MCF 10A (cell line): ENCODE data around the gene CYP27A1. TPM values are rescaled to one million over a fixed set of nuclear protein-coding genes. Genes with fewer than 3 reads are reported as not detected.

Experiments
- BruUV-seq: library from RNA; stranded (reverse); fragments of 400-500 nt; replicated peaks from 2 replicates; lab custom pipeline; 2021; lab: Mats Ljungman, UMichigan
- CTCF ChIA-PET: fragments of 300-600 bp; sonication (Branson Sonifier 250); formaldehyde crosslinking; extraction: SDS; loops from one replicate; lab custom pipeline; 2021; ENCODE audit warnings: antibody characterized with exemption, inconsistent platforms; lab: Yijun Ruan, JAX
- POLR2A ChIA-PET: fragments of 300-600, 350-650 bp; sonication (Branson Sonifier 250); formaldehyde crosslinking; extraction: SDS; loops from one replicate; lab custom pipeline; 2020; ENCODE audit warnings: antibody characterized with exemption, inconsistent platforms; lab: Yijun Ruan, JAX
- DNase-seq: peaks from one replicate; pipeline ENCODE4 v3.0.0-alpha.2; 2018; ENCODE audit not compliant: unreplicated experiment
- H3K27ac Mint-ChIP-seq: one replicate; pipeline ENCODE4 v1.8.0; 2022; ENCODE audit warnings: mild to moderate bottlenecking, low read depth, mixed read lengths; ENCODE audit not compliant: unreplicated experiment
- H3K27me3 Mint-ChIP-seq: one replicate; pipeline ENCODE4 v1.8.0; 2022; ENCODE audit warnings: mixed read lengths; ENCODE audit not compliant: insufficient read depth, unreplicated experiment
- H3K36me3 Mint-ChIP-seq: one replicate; pipeline ENCODE4 v1.8.0; 2022; ENCODE audit warnings: mild to moderate bottlenecking, moderate library complexity, mixed read lengths; ENCODE audit not compliant: insufficient read depth, unreplicated experiment
- H3K4me1 Mint-ChIP-seq: one replicate; pipeline ENCODE4 v1.8.0; 2022; ENCODE audit warnings: mixed read lengths; ENCODE audit not compliant: insufficient read depth, unreplicated experiment
- H3K4me3 Mint-ChIP-seq: one replicate; pipeline ENCODE4 v1.8.0; 2022; ENCODE audit warnings: mild to moderate bottlenecking, moderate library complexity, mixed read lengths; ENCODE audit not compliant: unreplicated experiment
- H3K9me3 Mint-ChIP-seq: one replicate; pipeline ENCODE4 v1.8.0; 2022; ENCODE audit warnings: mixed read lengths; ENCODE audit not compliant: unreplicated experiment
- intact Hi-C: fragments of 100-400 bp; cut with micrococcal nuclease; formaldehyde crosslinking; loops from 2 replicates; pipeline ENCODE4 v1.14.1; 2022
- total RNA-seq: library from RNA; stranded (reverse); gene quantifications from 2 replicates; pipeline ENCODE4 v1.2.3, GENCODE V29; 2022
- TF ChIP-seq, protein P1 (sequence below): fragments of 200-600 bp; IDR thresholded peaks from one replicate; pipeline ENCODE4 v1.8.0; 2022; ENCODE audit warnings: antibody characterized with exemption, mild to moderate bottlenecking; ENCODE audit not compliant: unreplicated experiment

CYP27A1 gene
- total RNA-seq, 1 experiment from 2014 or later, result not detected

DNA sequence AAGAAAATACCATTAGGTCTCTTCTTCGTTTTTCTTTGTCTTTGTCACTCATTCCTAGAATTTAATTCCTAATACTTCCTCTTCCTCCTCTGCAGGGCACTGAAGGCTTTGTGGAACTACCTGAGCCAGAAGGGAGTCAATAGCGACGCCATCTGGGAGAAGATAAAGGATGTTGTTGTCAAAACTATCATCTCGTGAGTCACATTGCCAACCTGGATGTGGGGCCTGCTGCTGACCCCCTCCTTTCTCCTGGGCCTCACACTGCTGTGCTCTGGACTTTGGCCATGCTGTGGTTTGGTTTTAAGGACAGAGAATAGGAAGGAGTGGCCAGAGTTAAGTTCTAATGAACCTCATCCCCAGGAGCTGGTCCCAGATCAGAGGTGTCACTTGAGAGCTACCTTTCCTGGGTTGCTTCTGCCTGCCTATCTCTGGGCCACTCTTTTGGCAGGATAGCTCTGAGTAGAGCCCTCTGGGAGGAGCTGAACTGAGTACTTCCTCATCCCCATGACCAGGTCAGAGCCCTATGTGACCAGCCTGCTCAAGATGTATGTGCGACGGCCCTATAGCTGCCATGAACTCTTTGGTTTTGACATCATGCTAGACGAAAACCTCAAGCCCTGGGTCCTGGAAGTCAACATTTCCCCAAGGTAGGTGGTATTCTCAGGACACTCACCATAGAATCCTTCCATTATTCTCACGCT lies 33.1 kb upstream of the CYP27A1 start:
- Mint-ChIP-seq H3K4me1 (no peaks in the 10 kb centered on the region), H3K4me3 (no peak overlapping the region), H3K27ac (no peak overlapping the region), H3K36me3 (peaks cover 85% of the 10 kb centered on the region), H3K9me3 (no peaks in the 10 kb centered on the region), H3K27me3 (no peaks in the 10 kb centered on the region)
- TF ChIP-seq, protein P1, sequence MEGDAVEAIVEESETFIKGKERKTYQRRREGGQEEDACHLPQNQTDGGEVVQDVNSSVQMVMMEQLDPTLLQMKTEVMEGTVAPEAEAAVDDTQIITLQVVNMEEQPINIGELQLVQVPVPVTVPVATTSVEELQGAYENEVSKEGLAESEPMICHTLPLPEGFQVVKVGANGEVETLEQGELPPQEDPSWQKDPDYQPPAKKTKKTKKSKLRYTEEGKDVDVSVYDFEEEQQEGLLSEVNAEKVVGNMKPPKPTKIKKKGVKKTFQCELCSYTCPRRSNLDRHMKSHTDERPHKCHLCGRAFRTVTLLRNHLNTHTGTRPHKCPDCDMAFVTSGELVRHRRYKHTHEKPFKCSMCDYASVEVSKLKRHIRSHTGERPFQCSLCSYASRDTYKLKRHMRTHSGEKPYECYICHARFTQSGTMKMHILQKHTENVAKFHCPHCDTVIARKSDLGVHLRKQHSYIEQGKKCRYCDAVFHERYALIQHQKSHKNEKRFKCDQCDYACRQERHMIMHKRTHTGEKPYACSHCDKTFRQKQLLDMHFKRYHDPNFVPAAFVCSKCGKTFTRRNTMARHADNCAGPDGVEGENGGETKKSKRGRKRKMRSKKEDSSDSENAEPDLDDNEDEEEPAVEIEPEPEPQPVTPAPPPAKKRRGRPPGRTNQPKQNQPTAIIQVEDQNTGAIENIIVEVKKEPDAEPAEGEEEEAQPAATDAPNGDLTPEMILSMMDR, result no peak
- POLR2A ChIA-PET, result no interaction called here
- CTCF ChIA-PET, result interaction anchor here (0.6 kb wide), 1 partner anchor 19 kb away, joined by 3 read pairs; no protein-coding TSS in a partner anchor
- DNase-seq, result no peak
- no TSS peak for BruUV-seq
- intact Hi-C loops, result no loop called here

DNA sequence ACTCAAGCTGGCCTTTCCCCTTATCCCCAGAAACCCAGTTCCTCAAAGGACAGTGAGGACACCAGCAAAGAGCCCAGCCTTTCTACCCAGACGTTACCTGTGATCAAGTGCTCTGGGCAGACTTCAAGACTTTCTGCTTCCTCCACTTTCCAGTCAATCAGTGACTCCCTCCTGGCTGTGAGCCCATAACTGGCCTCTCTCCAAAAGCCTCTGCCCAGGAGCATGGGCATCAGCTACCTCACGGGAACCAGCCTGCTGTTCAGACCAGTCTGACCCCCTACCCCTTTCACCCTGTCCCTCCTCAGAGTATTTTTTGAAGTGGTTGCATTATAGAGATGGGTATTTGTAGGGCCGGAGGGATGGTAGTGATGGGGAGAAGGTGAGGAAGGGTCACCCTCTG lies 27.7 kb upstream of the CYP27A1 start:
- no peaks in the 10 kb centered on the region for H3K4me1 Mint-ChIP-seq
- POLR2A ChIA-PET, result no interaction called here
- no peak overlapping the region for H3K4me3 Mint-ChIP-seq
- peaks cover 58% of the 10 kb centered on the region for H3K36me3 Mint-ChIP-seq
- TF ChIP-seq, protein P1, result no peak
- CTCF ChIA-PET, result interaction anchor here (0.8 kb wide), 1 partner anchor 220 kb away, joined by 3 read pairs; no protein-coding TSS in a partner anchor
- H3K27me3 Mint-ChIP-seq, result no peaks in the 10 kb centered on the region
- DNase-seq, result no peak
- no TSS peak for BruUV-seq
- no peak overlapping the region for H3K27ac Mint-ChIP-seq
- no peaks in the 10 kb centered on the region for H3K9me3 Mint-ChIP-seq
- intact Hi-C loops, result no loop called here

DNA sequence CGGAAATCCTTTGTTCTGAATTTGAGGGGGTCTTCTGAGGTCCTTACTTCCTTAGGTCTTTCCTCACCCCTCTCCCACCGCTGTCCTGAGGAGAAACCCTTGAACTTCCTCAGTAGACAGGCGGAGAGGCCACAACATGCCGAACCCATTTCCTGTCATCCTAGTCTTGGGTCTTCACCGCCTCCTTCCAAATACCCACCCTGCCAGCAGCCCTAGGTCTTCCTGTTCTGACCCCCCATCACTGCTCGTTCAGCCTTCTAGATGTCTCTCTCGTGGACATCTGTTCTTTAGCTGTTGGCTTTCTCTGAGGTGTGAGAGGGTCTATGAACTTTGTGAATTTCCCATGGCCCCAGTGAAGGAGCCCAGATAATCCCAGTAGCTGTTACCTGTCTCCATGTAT lies 27.2 kb upstream of the CYP27A1 start:
- H3K27me3 Mint-ChIP-seq, result no peaks in the 10 kb centered on the region
- H3K9me3 Mint-ChIP-seq, result no peaks in the 10 kb centered on the region
- no peak for DNase-seq
- TF ChIP-seq, protein P1, result no peak
- intact Hi-C loops, result no loop called here
- peaks cover 52% of the 10 kb centered on the region for H3K36me3 Mint-ChIP-seq
- POLR2A ChIA-PET, result no interaction called here
- H3K4me1 Mint-ChIP-seq, result no peaks in the 10 kb centered on the region
- no peak overlapping the region for H3K4me3 Mint-ChIP-seq
- H3K27ac Mint-ChIP-seq, result no peak overlapping the region
- CTCF ChIA-PET, result interaction anchor here (0.8 kb wide), 1 partner anchor 220 kb away, joined by 3 read pairs; no protein-coding TSS in a partner anchor
- BruUV-seq, result no TSS peak

DNA sequence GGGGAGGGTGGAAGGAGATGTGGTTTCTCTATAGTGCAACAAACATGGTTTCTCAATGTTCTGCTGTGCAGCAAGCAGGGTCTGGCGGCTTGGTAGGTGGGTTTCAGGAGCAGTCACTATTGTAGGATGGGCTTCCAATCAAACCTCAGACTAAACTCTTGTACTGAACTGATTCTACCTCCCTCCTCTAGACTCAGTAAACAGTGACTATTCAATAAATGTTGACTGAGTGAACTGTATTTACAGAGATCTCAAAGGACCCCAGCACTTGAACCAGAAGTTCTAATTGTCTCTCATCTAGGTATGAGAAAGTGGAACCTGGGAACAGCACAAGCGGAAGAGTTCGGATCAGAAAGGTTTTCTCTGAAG lies 26.8 kb upstream of the CYP27A1 start:
- H3K27ac Mint-ChIP-seq, result no peak overlapping the region
- ChIA-PET POLR2A (no interaction called here), CTCF (interaction anchor here (0.6 to 0.8 kb wide), 2 partner anchors 219 to 222 kb away, joined by 3 read pairs; no protein-coding TSS in a partner anchor)
- no peaks in the 10 kb centered on the region for H3K4me1 Mint-ChIP-seq
- peaks cover 48% of the 10 kb centered on the region for H3K36me3 Mint-ChIP-seq
- no peaks in the 10 kb centered on the region for H3K27me3 Mint-ChIP-seq
- DNase-seq, result no peak
- intact Hi-C loops, result no loop called here
- H3K4me3 Mint-ChIP-seq, result no peak overlapping the region
- no TSS peak for BruUV-seq
- TF ChIP-seq, protein P1, result no peak
- no peaks in the 10 kb centered on the region for H3K9me3 Mint-ChIP-seq
